MG63 (cell line): ENCODE results near the gene LRRC58. TPM values are rescaled to one million over a fixed set of nuclear protein-coding genes. Genes with fewer than 3 reads are reported as not detected.
"Not testable (repeated sequence)": the region's sequence is repeated elsewhere in the genome, so short reads cannot be mapped to it uniquely, and the experiment has no call there.

Experiments
- DNase-seq: peaks from one replicate; pipeline ENCODE4 v3.0.0-alpha.2; 2020
- H3K27me3 ChIP-seq: fragments of 250-450 bp; sonication (Bioruptor Pico); 2 replicates; pipeline ENCODE4 v1.5.1; 2020; ENCODE audit warnings: mild to moderate bottlenecking, moderate library complexity
- H3K36me3 ChIP-seq: fragments of 250-450 bp; sonication (Bioruptor Pico); 2 replicates; pipeline ENCODE4 v1.5.1; 2020; ENCODE audit warnings: mild to moderate bottlenecking, moderate library complexity
- H3K4me3 ChIP-seq: fragments of 250-450 bp; sonication (Bioruptor Pico); 2 replicates; pipeline ENCODE4 v1.5.1; 2020; ENCODE audit warnings: mild to moderate bottlenecking, moderate library complexity
- H3K9me3 ChIP-seq: fragments of 250-450 bp; sonication (Bioruptor Pico); 2 replicates; pipeline ENCODE4 v1.5.1; 2020; ENCODE audit warnings: mild to moderate bottlenecking, moderate library complexity
- total RNA-seq: library from RNA; depleted of rRNA; stranded (reverse); fragments of >200 nt; shearing (Covaris generic); gene quantifications from 2 replicates; pipeline ENCODE4 v1.2.3, GENCODE V29; 2014; ENCODE audit warnings: low replicate concordance

LRRC58 gene
- total RNA-seq, 1 experiment from 2014 or later, result 23.2 TPM

GRCh38 chr3:120350401-120350941, 1.3 kb upstream of the LRRC58 start:
- peak; percentile 63 for DNase-seq
- Histone ChIP-seq H3K36me3 (peaks cover 26% of the 10 kb centered on the region), H3K4me3 (peak overlapping the region; percentile 89), H3K27me3 (no peaks in the 10 kb centered on the region; the same call in none of the 2 replicates), H3K9me3 (no peaks in the 10 kb centered on the region)

- Histone ChIP-seq H3K27me3 (no peaks in the 10 kb centered on the region; the same call in none of the 2 replicates), H3K4me3 (peak overlapping the region; percentile 89), H3K36me3 (peaks cover 32% of the 10 kb centered on the region), H3K9me3 (no peaks in the 10 kb centered on the region)
- no peak for DNase-seq
These were observed 636 bp upstream of the LRRC58 start for GRCh38 chr3:120349855-120350125.

GRCh38 chr3:120348065-120348990, 826 bp downstream of the LRRC58 start:
- peaks cover 2% of the 10 kb centered on the region; the same call in 1 of the 2 replicates for H3K9me3 ChIP-seq
- no peaks in the 10 kb centered on the region for H3K27me3 ChIP-seq
- peak overlapping the region; percentile 89 for H3K4me3 ChIP-seq
- no peak for DNase-seq
- H3K36me3 ChIP-seq, result peaks cover 46% of the 10 kb centered on the region

- peaks cover 84% of the 10 kb centered on the region for H3K36me3 ChIP-seq
- no peak for DNase-seq
- no peaks in the 10 kb centered on the region for H3K27me3 ChIP-seq
- no peak overlapping the region for H3K4me3 ChIP-seq
- peaks cover 20% of the 10 kb centered on the region for H3K9me3 ChIP-seq
These were observed 4.8 kb downstream of the LRRC58 start for GRCh38 chr3:120344349-120344748.

GRCh38 chr3:120341658-120342346, 7.4 kb downstream of the LRRC58 start:
- DNase-seq, result no peak
- Histone ChIP-seq H3K27me3 (no peaks in the 10 kb centered on the region), H3K4me3 (no peak overlapping the region), H3K36me3 (peaks cover 85% of the 10 kb centered on the region), H3K9me3 (peaks cover 24% of the 10 kb centered on the region)

- no peaks in the 10 kb centered on the region for H3K27me3 ChIP-seq
- H3K36me3 ChIP-seq, result peaks cover 79% of the 10 kb centered on the region
- no peak overlapping the region for H3K4me3 ChIP-seq
- no peak for DNase-seq
- H3K9me3 ChIP-seq, result peaks cover 24% of the 10 kb centered on the region
These were observed 9.8 kb downstream of the LRRC58 start for GRCh38 chr3:120339362-120339761.

- DNase-seq, result no peak
- no peak overlapping the region for H3K4me3 ChIP-seq
- peaks cover 78% of the 10 kb centered on the region for H3K36me3 ChIP-seq
- H3K27me3 ChIP-seq, result no peaks in the 10 kb centered on the region
- H3K9me3 ChIP-seq, result peaks cover 23% of the 10 kb centered on the region
These were observed 10.6 kb downstream of the LRRC58 start for GRCh38 chr3:120338517-120338916.

- H3K27me3 ChIP-seq, result no peaks in the 10 kb centered on the region
- H3K36me3 ChIP-seq, result peaks cover 59% of the 10 kb centered on the region
- H3K4me3 ChIP-seq, result no peak overlapping the region
- no peaks in the 10 kb centered on the region for H3K9me3 ChIP-seq
- DNase-seq, result no peak
These were observed 16.5 kb downstream of the LRRC58 start for GRCh38 chr3:120332646-120333045.

GRCh38 chr3:120331076-120331475, 18.1 kb downstream of the LRRC58 start:
- Histone ChIP-seq H3K9me3 (no peaks in the 10 kb centered on the region), H3K36me3 (peaks cover 61% of the 10 kb centered on the region), H3K4me3 (no peak overlapping the region), H3K27me3 (no peaks in the 10 kb centered on the region)
- DNase-seq, result no peak

GRCh38 chr3:120326784-120327183, 22.4 kb downstream of the LRRC58 start:
- DNase-seq, result no peak
- Histone ChIP-seq H3K4me3 (no peak overlapping the region), H3K9me3 (no peaks in the 10 kb centered on the region; the same call in 1 of the 2 replicates), H3K36me3 (peaks cover 46% of the 10 kb centered on the region), H3K27me3 (no peaks in the 10 kb centered on the region)

GRCh38 chr3:120324190-120324589, 25.0 kb downstream of the LRRC58 start:
- DNase-seq, result no peak
- Histone ChIP-seq H3K27me3 (no peaks in the 10 kb centered on the region), H3K36me3 (peaks cover 31% of the 10 kb centered on the region), H3K9me3 (peaks cover 4% of the 10 kb centered on the region; the same call in 1 of the 2 replicates), H3K4me3 (no peak overlapping the region)

- H3K27me3 ChIP-seq, H3K4me3 ChIP-seq, H3K9me3 ChIP-seq: not testable (repeated sequence)
- peak; percentile 25 for DNase-seq
- H3K36me3 ChIP-seq, result peaks cover 28% of the 10 kb centered on the region
These were observed 25.4 kb downstream of the LRRC58 start for GRCh38 chr3:120323761-120324160.

GRCh38 chr3:120311863-120312794, 37.0 kb downstream of the LRRC58 start:
- H3K27me3 ChIP-seq, result no peaks in the 10 kb centered on the region
- H3K9me3 ChIP-seq, result peaks cover 12% of the 10 kb centered on the region
- H3K36me3 ChIP-seq, result peaks cover 14% of the 10 kb centered on the region
- H3K4me3 ChIP-seq, result no peak overlapping the region
- no peak for DNase-seq

- no peaks in the 10 kb centered on the region for H3K36me3 ChIP-seq
- no peak for DNase-seq
- no peak overlapping the region for H3K4me3 ChIP-seq
These were observed 42.4 kb downstream of the LRRC58 start for GRCh38 chr3:120306519-120307455.

GRCh38 chr3:120304616-120305015, 44.5 kb downstream of the LRRC58 start:
- no peaks in the 10 kb centered on the region for H3K9me3 ChIP-seq
- H3K27me3 ChIP-seq, result no peaks in the 10 kb centered on the region
- no peak for DNase-seq
- H3K36me3 ChIP-seq, result no peaks in the 10 kb centered on the region
- H3K4me3 ChIP-seq, result no peak overlapping the region

More at GRCh38 chr3:120306519-120307455, 42.4 kb downstream of the LRRC58 start:
- H3K27me3 ChIP-seq, result no peaks in the 10 kb centered on the region
- H3K9me3 ChIP-seq, result no peaks in the 10 kb centered on the region
